Cardiac septum (tissue), 1 donor: ENCODE results near the gene PLA2G4A. TPM values are rescaled to one million over a fixed set of nuclear protein-coding genes. Genes with fewer than 3 reads are reported as not detected.

ENCODE experiments used
- DNase-seq: peaks from one replicate; pipeline ENCODE4 v3.0.0-alpha.2; 2020; ENCODE audit warnings: low spot score
- intact Hi-C: fragments of 100-400 bp; cut with DNase I; formaldehyde crosslinking; loops from one replicate; pipeline ENCODE4 v1.14.0; 2022
- total RNA-seq: library from RNA; stranded (reverse); fragmentation: NEBNext Ultra II Directional; extraction: Animal tissue kit (Norgen Biotek cat#: 25700); gene quantifications from one replicate; pipeline ENCODE4 v1.2.1, GENCODE V29; 2021
- donor health status: DM: no; HTN: no; CAD: no.

PLA2G4A gene
- total RNA-seq, 1 donor from 2014 or later, result 1.3 TPM

DNA sequence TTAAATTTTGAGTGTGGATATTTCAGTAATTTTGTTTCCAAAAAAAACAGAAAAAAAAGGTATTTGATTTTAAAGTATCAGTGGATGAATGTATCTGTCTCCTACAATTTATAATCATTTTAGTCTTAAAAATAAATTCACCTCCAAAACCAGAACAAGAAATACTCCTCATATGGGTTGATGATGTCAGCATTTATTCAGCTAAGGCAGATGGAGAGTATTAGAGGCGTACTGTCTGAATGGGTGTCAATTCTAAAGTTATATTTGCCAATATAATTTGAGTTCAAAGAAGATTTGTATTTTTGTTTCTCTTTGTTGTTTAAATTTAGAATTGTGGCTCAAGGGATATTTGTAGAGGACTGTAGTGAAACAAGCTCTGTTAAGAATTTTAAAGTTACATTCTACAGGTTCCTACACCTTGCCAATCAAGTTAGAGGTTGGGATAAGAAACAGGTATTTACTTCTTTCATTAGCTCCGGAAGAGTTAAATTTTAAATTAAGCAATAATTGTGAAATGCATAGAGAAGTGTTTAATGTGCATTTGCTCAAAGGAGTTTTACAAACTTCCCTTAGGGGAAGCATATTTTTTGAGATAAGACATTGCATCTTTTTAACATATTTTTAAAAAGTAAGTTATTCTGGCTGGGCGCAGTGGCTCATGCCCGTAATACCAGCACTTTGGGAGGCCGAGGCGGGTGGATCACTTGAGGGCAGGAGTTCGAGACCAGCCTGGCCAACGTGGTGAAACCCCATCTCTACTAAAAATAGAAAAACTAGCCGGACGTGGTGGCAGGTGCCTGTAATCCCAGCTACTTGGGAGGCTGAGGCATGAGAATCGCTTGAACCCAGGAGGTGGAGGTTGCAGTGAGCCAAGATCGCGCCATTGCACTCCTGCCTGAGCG is 1.2 kb downstream of the PLA2G4A start:
- DNase-seq, result no peak
- intact Hi-C loops, result no loop called here

DNA sequence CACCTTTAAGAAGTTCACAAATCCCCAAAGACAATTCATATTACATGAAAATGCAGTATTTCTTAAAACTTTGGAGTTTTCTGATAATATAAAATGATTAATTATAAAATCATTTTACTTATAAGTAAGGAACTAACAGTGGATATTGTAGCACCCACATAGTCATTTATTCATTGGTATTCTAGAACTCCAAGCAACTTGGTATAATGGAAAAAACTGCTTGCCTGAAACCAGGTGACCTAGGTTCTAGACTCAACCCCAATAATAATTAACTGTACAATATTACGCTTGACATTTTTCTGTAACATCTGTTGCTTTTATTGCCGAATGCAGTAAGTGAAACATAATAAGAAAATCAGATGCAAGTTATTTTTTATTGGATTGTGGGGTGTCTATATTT is 2.4 kb downstream of the PLA2G4A start:
- intact Hi-C loops, result no loop called here
- no peak for DNase-seq

DNA sequence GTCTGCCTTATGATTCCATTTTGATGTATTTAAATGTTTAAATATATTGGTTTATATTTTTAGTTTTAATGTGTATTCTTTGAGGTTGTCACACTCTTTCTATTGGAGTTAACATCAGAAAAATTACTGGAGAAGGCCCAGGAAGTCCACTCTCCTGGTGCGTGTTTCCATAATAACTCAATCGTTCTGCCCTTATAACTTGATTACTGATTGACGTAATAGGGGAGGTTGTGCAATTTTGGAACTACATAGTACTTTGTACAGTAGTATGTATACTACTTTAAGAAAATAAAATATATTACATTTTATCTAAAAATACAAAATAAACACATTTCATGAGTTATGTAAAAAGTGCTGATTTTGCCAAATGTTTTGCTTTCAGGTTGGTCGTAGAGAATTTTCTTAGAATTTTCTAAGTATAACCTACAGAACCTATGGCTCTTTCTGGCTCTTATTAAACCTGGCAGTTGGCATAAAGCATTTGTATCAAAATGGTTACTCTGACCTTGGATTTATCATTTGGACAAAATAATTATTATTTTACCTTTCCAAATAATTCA is 5.7 kb downstream of the PLA2G4A start:
- intact Hi-C loops, result no loop called here
- DNase-seq, result no peak

DNA sequence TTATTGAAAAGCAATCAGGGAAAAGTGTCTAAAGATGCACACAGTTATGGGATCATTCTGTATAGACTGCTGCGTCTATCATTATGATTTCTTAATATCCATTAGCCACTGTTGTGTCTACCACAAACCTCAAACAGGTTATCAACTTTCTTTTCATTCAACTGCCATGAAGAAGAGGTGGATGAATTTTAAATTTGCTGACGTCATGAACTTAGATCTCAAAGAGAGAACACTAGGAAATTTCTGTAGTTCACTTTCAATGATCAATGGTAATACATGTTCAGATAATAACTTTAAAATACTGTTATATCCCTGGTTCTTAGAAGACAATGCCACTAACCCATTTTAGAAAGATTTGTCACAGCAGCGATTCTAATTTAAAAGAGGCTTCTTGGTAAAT is 6.7 kb downstream of the PLA2G4A start:
- DNase-seq, result no peak
- intact Hi-C loops, result no loop called here

DNA sequence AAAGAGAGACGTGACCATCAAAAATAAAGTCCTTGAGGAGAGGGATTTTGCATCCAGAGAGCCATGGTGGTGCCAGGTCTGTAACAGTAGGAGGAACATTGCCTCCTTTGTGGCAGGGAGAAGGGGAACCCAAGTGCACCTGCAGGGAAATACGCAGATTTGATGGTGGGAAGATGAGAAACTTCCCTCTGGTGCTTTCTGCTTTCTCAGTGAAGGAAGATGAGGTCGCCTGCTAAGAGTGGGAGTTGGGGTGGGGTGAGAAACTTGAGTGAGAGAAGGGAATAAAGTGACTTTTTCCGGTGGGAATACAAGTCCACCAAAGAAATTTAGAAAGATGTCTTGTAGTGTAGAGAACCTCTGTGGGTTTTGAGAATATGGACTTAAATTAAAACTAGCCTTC is 9.1 kb downstream of the PLA2G4A start:
- intact Hi-C loops, result no loop called here

DNA sequence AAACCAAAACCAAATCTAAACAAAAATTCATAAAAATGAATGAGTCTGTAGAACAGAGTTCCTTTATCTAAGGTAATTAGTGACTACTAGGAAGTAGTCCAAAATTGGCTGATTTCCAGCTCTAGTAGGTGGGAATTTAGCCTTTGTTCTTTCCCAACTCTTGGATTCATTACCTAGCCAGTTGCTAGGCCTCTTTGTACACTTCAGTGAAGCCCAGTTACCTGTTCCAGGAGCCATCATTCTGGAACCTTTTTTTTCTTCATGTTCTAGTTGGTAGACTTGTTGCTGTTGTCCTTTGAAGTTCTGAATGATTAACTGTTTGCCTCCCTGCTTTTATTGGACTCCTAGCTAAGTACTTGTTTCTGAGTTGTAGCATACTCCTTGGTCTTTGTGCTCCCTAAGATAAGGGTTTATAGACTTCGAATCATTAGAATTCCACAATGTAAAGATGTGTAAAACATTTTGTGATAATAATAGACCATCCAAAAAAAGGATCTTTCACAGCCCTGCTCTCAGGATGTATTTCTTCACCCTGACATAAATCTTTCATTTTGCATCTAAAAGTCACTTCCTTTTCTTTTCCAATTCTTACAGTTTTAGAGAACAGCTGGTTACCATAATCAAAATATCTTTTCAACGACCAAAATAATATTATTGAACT is 9.8 kb downstream of the PLA2G4A start:
- DNase-seq, result no peak
- intact Hi-C loops, result no loop called here

More for the DNA sequence above, 9.1 kb downstream of the PLA2G4A start:
- DNase-seq, result no peak

DNA sequence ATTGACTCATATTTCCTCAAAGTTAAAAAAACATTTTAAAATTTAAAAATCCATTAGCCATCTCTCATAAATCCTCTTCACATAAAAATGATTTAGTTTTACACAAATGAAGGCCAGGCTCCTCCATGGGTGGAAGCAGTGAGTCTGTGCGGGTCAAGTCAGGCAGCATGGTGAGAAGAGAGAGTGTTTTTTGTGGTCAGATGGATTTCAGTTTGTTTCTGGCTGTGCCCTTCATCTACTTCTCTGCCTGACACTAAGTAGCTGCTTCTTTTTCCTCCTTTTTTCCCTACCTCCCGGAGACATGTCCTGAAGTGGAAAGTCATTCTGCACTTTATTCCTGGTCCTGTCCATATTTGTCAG is 10.3 kb downstream of the PLA2G4A start:
- no peak for DNase-seq
- intact Hi-C loops, result no loop called here

DNA sequence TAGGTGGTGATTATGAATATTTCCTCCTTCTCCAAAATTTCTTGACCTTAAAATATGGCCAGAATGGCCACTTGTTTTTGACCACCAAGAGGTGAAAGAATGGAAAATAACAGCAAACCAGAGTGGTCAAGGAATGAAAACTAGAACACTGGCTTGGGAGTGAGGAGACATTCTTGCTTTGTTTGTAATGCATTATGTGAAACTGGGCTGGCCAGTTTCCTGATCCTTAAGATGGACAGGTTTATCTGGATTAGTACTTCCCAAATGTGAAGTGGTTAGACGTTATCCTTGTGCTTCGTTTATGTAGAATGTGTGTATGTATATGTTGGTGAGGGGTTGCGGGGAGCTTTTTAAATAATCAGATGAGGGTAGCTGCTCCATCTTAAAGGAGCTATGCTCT is 12.8 kb downstream of the PLA2G4A start:
- no peak for DNase-seq
- intact Hi-C loops, result no loop called here

DNA sequence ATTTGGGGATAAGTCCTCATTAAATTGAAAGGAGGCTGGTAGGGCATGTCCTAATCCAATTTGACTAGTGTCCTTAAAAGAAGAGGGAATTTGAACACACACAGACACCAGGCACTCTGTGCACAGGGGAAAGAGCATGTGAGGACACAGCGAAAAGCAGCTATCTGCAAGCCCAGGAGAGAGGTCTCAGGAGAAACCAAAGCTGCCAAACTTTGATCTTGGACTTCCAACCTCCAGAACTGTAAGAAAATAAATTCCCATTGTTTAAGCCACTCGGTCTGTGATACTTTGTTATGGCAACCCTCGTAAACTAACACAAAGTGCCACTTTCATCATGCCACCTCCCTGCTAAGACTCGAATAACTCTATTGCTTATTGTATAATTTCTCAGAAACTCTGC is 13.8 kb downstream of the PLA2G4A start:
- no peak for DNase-seq
- intact Hi-C loops, result no loop called here

DNA sequence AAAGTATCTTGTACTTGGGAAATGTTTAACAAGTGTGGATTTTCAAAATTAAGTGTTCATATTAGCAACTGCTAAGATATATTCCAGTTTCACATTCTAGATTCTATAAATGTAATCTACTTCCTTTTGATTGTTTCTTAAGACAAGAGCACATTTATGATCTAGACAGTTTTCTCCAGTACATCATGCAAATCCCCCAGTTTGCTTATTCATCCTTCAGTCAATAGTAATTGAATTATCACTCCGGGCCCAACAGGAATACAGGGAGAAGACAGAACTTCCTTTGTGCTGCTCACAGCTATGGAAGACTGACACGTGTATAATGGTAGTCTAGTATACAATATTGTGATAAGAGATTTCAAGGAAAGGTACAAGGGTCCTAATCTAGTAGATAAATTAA is 14.5 kb downstream of the PLA2G4A start:
- DNase-seq, result no peak
- intact Hi-C loops, result no loop called here

DNA sequence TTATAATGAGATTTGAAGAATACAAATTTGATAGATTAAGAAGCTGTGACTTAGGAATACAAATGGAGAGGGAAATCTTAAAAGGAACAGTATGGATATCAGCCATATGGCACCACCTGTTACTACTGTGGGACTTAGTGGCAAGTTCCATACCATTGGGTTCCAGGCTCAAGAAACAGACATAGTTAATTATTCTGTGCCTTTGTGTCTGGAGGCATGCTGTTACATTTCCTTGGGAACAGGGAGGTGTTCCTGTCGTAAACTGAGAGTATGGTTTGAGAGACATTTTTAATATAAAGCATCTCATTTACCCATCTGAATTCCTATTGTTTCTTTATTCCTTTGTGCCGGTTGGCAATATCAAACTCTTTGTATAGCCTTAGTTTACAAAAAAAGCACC is 15.2 kb downstream of the PLA2G4A start:
- no peak for DNase-seq
- intact Hi-C loops, result no loop called here

DNA sequence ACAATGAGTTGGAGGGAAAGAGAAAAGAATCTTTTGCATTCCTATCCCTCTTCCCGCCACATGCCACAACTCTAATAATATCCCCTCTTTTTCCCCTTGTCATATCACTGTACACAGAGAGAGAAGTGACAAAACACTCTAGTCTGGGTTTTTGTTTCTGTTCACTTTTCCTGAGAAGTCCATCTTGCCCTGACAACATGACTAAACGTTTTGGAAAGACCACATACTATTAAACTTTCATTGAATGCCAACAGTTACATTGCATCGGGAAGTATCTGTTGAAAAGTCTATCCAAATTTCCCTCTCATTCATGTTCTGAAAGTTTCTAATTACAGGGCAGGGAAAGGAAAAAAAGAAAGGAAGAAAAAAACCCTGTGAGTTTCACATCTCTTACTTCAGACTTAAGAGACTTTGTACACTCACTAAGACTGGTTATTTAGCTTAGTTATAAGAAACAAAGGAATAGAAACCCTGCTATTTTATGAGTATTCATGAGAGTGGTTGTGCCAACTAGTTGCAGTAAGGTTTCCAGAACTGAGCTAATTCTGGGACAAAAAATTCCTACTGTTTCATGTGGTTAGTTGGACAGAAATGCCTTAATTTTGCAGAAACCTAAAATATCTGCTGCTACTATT is 16.9 kb downstream of the PLA2G4A start:
- no peak for DNase-seq
- intact Hi-C loops, result no loop called here

DNA sequence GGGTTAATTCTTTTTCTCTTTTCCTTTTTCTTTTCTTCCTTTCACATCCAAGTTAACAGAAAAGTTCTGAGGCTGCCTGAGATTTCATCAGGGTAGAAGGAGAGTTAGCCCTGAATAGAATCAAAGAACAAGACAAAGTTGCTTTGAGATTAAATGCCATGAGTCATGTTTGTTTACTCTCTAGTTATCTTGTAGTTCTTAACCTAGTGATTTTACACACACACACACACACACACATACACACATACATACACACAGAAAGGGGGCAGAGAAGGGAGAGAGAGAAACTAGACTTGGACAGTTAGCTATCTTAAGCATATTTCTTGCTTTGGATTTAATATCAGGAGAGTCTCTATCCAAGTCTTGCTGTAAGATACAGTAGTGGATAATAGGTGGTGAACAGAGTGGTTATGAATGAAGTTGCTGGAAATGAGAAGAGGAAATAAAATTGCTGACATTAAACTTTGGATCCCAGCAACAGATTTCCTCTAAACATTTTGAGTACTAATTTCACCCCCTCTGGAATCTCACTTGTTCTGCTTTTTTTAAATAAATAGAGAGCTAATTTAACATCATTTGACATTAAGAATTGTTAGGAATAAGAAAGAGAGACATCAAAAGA is 19.9 kb downstream of the PLA2G4A start:
- DNase-seq, result no peak
- intact Hi-C loops, result no loop called here

DNA sequence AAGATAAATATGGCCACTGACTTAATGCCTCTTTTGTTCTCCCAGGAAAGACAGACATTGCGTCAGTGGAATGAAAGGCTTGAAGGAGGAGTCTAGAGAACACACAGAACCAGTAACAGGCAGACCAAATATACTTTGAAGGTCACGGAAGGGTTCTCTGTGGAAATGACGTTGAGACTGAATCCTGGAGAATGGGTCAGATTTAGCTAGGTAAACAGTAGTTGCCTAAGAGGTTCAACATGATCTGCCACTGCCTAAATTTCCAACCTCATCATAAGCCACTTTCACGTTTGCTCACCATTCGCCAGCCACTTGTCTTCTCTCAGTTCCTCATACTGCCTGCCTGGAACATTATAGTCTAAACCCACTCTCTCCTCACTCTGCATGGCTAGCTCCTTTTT is 20.5 kb downstream of the PLA2G4A start:
- no peak for DNase-seq
- intact Hi-C loops, result no loop called here

DNA sequence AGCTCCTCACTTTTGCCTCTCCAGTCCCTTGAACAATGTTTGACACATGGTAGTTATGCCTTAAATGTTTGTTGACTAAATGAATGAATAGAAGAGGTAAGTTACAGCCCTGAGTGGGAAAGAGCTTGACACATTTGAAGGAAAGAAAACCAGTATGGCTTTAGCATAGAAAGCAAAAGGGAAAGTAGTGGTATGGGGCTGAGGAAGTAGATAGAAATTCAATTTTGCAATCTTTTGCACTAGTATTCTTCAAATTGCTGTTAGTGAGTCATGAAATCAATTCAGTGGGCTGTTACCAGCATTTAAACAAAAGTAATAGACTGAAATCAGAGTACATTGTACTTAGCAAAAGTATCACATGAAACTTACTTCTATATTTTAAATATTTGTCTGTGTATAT is 21.1 kb downstream of the PLA2G4A start:
- intact Hi-C loops, result no loop called here
- DNase-seq, result no peak

DNA sequence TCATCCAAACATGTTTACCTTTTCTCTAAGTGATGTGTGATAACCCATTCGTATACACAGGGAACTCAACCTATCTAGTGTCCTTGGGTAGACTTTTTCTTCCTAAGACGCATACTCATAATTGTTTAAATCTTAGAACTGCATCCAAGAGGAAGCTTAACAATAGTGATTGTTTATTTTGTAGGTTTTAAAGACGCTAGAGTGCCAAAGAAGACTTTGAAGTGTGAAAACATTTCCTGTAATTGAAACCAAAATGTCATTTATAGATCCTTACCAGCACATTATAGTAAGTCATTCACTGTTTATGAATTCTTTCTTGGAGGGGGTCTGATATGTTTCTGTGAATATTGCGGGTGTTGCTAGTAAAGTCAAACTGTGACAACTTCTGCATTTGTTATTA is 25.4 kb downstream of the PLA2G4A start:
- no peak for DNase-seq
- intact Hi-C loops, result no loop called here

DNA sequence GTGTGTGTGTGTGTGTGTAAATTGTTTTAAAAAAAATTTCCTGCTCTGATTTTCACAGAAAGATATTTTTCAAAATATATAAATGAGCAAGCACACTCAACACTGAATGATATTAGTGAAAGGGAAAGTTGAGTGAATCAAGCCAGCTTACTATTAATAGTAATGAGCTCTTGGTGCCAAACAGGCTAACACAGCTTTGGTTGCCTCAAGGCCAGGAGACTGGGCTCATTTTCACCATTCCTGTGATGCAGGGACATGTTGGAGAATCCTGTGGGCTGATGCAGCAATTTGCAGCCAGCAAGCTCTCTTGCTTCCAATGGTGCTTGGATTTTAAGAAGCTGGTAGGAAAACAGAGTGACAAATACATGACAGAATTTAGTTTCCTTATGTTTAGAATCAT is 30.2 kb downstream of the PLA2G4A start:
- no peak for DNase-seq
- intact Hi-C loops, result no loop called here

DNA sequence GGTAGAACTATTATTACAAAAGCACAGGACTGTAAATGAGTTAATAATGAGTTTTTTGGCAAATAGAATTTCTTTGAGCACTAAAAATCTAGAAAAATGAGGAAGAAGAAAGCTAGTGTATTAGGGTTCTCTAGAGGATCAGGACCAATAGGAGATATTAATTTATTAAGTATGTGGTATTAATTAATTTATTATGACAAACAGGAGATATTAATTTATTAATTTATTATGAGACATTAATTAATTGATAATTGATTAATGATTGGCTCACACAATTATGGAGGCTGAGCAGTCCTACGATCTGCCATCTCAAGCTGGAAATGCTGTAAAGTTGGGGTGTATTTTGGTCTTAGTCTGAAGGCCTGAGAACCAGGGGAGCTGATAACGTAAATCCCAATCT is 31.2 kb downstream of the PLA2G4A start:
- intact Hi-C loops, result no loop called here
- DNase-seq, result no peak

DNA sequence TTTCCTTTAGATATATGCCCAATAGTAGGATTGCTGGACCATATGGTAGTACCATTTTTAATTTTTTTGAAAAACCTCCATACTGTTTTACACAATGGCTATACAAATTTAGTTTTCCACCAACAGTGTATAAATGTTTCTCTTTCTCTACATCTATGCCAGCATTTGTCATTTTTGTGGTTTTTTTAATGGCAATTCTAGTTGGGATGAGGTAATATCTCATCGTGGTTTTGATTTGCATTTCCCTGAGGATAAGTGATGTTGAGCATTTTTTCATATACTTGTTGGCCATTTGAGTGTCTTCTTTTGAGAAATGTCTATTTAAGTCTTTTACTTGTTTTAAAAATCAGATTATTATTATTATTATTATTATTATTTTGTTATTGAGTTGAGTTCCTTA is 35.5 kb downstream of the PLA2G4A start:
- DNase-seq, result no peak
- intact Hi-C loops, result no loop called here

DNA sequence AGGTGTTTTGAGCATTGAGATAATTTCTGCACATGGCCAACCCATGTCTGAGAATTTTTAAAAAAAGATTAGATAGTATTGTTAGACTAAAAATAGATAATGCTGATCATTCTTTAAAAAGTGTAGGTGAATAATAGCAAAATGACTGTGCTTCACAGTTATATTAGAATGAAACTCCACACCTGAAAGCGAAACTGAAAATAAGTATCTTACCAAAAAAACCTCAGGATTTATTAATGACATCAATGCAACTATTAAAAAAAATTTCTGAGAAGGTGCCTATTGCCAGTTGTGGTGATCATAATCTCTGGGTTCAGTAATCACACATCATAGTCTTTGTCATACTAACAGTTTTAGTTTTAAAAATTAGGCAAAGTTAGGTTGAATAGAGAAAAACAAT is 36.5 kb downstream of the PLA2G4A start:
- DNase-seq, result no peak
- intact Hi-C loops, result no loop called here
